H9 (cell line): ENCODE data around the gene SLC18B1. TPM values are rescaled to one million over a fixed set of nuclear protein-coding genes. Genes with fewer than 3 reads are reported as not detected.

Experiments used
- DNase-seq: peaks from one replicate; pipeline ENCODE4 v3.0.0-alpha.2; 2017
- H2AFZ ChIP-seq: one replicate; pipeline ENCODE4 v1.6.1; 2013; ENCODE audit warnings: mild to moderate bottlenecking, low read length, control low read depth, moderate library complexity
- H2AK5ac ChIP-seq: 2 replicates; pipeline ENCODE4 v1.6.1; 2013; ENCODE audit warnings: low read length, control low read depth, mixed read lengths; ENCODE audit not compliant: insufficient read length
- H2BK120ac ChIP-seq: one replicate; pipeline ENCODE4 v1.6.1; 2013; ENCODE audit warnings: low read depth, mild to moderate bottlenecking, low read length, control low read depth, inconsistent platforms; ENCODE audit not compliant: poor library complexity, severe bottlenecking
- H2BK12ac ChIP-seq: 2 replicates; pipeline ENCODE4 v1.6.1; 2013; ENCODE audit warnings: low read length, control low read depth, mixed read lengths, low read depth; ENCODE audit not compliant: insufficient read length
- H2BK15ac ChIP-seq: 2 replicates; pipeline ENCODE4 v1.6.1; 2013; ENCODE audit warnings: low read depth, low read length, control low read depth
- H2BK20ac ChIP-seq: one replicate; pipeline ENCODE4 v1.6.1; 2013; ENCODE audit warnings: low read depth, mild to moderate bottlenecking, low read length, control low read depth, inconsistent platforms; ENCODE audit not compliant: poor library complexity, severe bottlenecking
- H2BK5ac ChIP-seq: 2 replicates; pipeline ENCODE4 v1.6.1; 2013; ENCODE audit warnings: low read length, control low read depth, mixed read lengths; ENCODE audit not compliant: insufficient read length
- H3K14ac ChIP-seq: 2 replicates; pipeline ENCODE4 v1.6.1; 2013; ENCODE audit warnings: low read length, control low read depth; ENCODE audit not compliant: insufficient read depth
- H3K18ac ChIP-seq: 2 replicates; pipeline ENCODE4 v1.6.1; 2013; ENCODE audit warnings: low read depth, mild to moderate bottlenecking, mixed read lengths, low read length, control low read depth; ENCODE audit not compliant: insufficient read length
- H3K23ac ChIP-seq: 2 replicates; pipeline ENCODE4 v1.6.1; 2013; ENCODE audit warnings: low read length, control low read depth, mixed read lengths, low read depth; ENCODE audit not compliant: insufficient read length
- H3K23me2 ChIP-seq: 2 replicates; pipeline ENCODE4 v1.6.1; 2013; ENCODE audit warnings: low read depth, mild to moderate bottlenecking, mixed read lengths, low read length, control low read depth; ENCODE audit not compliant: insufficient read length, poor library complexity, severe bottlenecking
- H3K27ac ChIP-seq: 2 replicates; pipeline ENCODE4 v1.5.1; 2013; ENCODE audit warnings: low read length, control low read depth, mixed read lengths, low read depth; ENCODE audit not compliant: insufficient read length
- H3K27me3 ChIP-seq: 2 replicates; pipeline ENCODE4 v1.6.1; 2013; ENCODE audit warnings: low read length, control low read depth, inconsistent platforms; ENCODE audit not compliant: insufficient read depth
- H3K4ac ChIP-seq: 2 replicates; pipeline ENCODE4 v1.6.1; 2013; ENCODE audit warnings: low read depth, mild to moderate bottlenecking, control low read depth, inconsistent platforms, low read length, moderate library complexity
- H3K4me1 ChIP-seq: 2 replicates; pipeline ENCODE4 v1.6.1; 2013; ENCODE audit warnings: low read length, control low read depth, inconsistent platforms; ENCODE audit not compliant: insufficient read depth
- H3K4me2 ChIP-seq: 2 replicates; pipeline ENCODE4 v1.6.1; 2013; ENCODE audit warnings: low read length, control low read depth, mixed read lengths; ENCODE audit not compliant: insufficient read length, insufficient read depth
- H3K56ac ChIP-seq: 2 replicates; pipeline ENCODE4 v1.6.1; 2013; ENCODE audit warnings: low read depth, mild to moderate bottlenecking, mixed read lengths, low read length, control low read depth; ENCODE audit not compliant: insufficient read length
- H3K79me1 ChIP-seq: 2 replicates; pipeline ENCODE4 v1.6.1; 2013; ENCODE audit warnings: low read depth, mild to moderate bottlenecking, moderate library complexity, low read length, control low read depth, inconsistent platforms; ENCODE audit not compliant: insufficient read depth, poor library complexity, severe bottlenecking
- H3K79me2 ChIP-seq: 2 replicates; pipeline ENCODE4 v1.6.1; 2013; ENCODE audit warnings: low read length, control low read depth, inconsistent platforms; ENCODE audit not compliant: insufficient read depth
- H3K9ac ChIP-seq: 2 replicates; pipeline ENCODE4 v1.6.1; 2013; ENCODE audit warnings: low read length, control low read depth, mixed read lengths; ENCODE audit not compliant: insufficient read length; ENCODE audit errors: extremely low read depth
- H3K9me3 ChIP-seq: one replicate; pipeline ENCODE4 v1.6.1; 2013; ENCODE audit warnings: low read depth, low read length, inconsistent platforms; ENCODE audit not compliant: control insufficient read depth
- H3T11ph ChIP-seq: one replicate; pipeline ENCODE4 v1.6.1; 2013; ENCODE audit warnings: mild to moderate bottlenecking, low read length, control low read depth, inconsistent platforms
- H4K20me1 ChIP-seq: one replicate; pipeline ENCODE4 v1.6.1; 2013; ENCODE audit not compliant: control insufficient read depth, insufficient read length, insufficient read depth
- H4K5ac ChIP-seq: 2 replicates; pipeline ENCODE4 v1.6.1; 2013; ENCODE audit warnings: low read depth, mild to moderate bottlenecking, mixed read lengths, low read length, control low read depth; ENCODE audit not compliant: insufficient read length
- H4K8ac ChIP-seq: replicated peaks from 2 replicates; pipeline ENCODE4 v1.6.1; 2013; ENCODE audit warnings: low read length, control low read depth, mixed read lengths, low read depth; ENCODE audit not compliant: insufficient read length
- H4K91ac ChIP-seq: 2 replicates; pipeline ENCODE4 v1.6.1; 2013; ENCODE audit warnings: low read depth, mild to moderate bottlenecking, moderate library complexity, mixed read lengths, low read length, control low read depth; ENCODE audit not compliant: insufficient read length
- H3K27ac Mint-ChIP-seq, 3 experiments: 2 replicates in 2 of 3; 3 replicates in 1 of 3; pipeline ENCODE4 v1.8.0; 2020 to 2021; ENCODE audit warnings: mixed read lengths in 3 of 3, mild to moderate bottlenecking in 1 of 3, moderate library complexity in 1 of 3
- H3K27me3 Mint-ChIP-seq: 2 replicates; pipeline ENCODE4 v1.8.0; 2021; ENCODE audit warnings: low read depth, mild to moderate bottlenecking, moderate library complexity, mixed read lengths
- H3K36me3 Mint-ChIP-seq, 3 experiments: 2 replicates in 2 of 3; 3 replicates in 1 of 3; pipeline ENCODE4 v1.8.0; 2020 to 2021; ENCODE audit warnings: low read depth in 3 of 3, mixed read lengths in 3 of 3; ENCODE audit not compliant: insufficient read depth in 1 of 3
- H3K4me1 Mint-ChIP-seq, 2 experiments: 2 replicates each; pipeline ENCODE4 v1.8.0; 2020; ENCODE audit warnings: mixed read lengths in 2 of 2
- H3K4me3 Mint-ChIP-seq, 2 experiments: 2 replicates in 1 of 2; 3 replicates in 1 of 2; pipeline ENCODE4 v1.8.0; 2020 to 2021; ENCODE audit warnings: mild to moderate bottlenecking in 2 of 2, mixed read lengths in 2 of 2, moderate library complexity in 1 of 2
- H3K9me3 Mint-ChIP-seq, 2 experiments: 2 replicates in 1 of 2; 3 replicates in 1 of 2; pipeline ENCODE4 v1.8.0; 2020; ENCODE audit warnings: mild to moderate bottlenecking in 2 of 2, mixed read lengths in 2 of 2, moderate library complexity in 1 of 2
- WGBS: extraction: QIAGEN DNeasy Blood & Tissue Kit; methylation state at CpG from one replicate; pipeline ENCODE4 v1.1.7; 2013; ENCODE audit warnings: missing lambda C conversion rate, low lambda C conversion rate, mixed read lengths; ENCODE audit not compliant: insufficient read length; ENCODE audit errors: extremely low coverage; 5-methylcytosine and 5-hydroxymethylcytosine counted together
- total RNA-seq: library from RNA; stranded (reverse); gene quantifications from 2 replicates; pipeline ENCODE4 v1.2.1, GENCODE V29; 2021
- TF ChIP-seq, protein P1 (sequence below): fragments of 200-600 bp; sonication (generic); conservative IDR thresholded peaks from 3 replicates; pipeline ENCODE4 v1.8.0; 2021; ENCODE audit warnings: antibody characterized with exemption, mild to moderate bottlenecking

Gene SLC18B1
- total RNA-seq, 1 experiment from 2014 or later = 19.8 TPM

DNA sequence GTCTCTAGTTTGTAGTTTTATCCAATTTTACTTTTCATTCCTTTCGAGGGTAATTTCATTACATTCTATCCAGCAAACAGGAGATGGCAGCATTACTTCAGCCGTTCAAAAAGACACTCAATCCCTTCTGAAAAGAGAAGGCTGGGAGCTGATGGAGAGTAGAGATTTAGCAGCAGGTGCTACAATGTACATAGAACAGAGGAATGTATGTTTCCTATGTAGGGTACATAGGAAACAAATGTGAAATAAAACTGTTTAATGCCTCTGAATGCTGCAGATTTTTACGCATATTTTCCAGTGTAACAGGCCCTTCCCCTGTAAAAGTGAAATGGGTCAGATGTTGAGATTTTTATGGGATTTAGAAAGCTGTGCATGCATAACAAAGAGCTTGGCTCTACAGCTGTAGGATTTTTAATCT, 31.9 kb upstream of the SLC18B1 start:
- no peak overlapping the region for H3K4me3 Mint-ChIP-seq
- H3K56ac ChIP-seq = no peak overlapping the region
- H3K14ac ChIP-seq = no peak overlapping the region
- H4K8ac ChIP-seq = no peak overlapping the region
- H3K9me3 Mint-ChIP-seq = no peaks in the 10 kb centered on the region
- no peaks in the 10 kb centered on the region for H3K27me3 ChIP-seq
- no peaks in the 10 kb centered on the region for H3K4me1 Mint-ChIP-seq
- no peak overlapping the region for H2AK5ac ChIP-seq
- WGBS = no CpG with 5 or more reads among the region's 3 CpGs
- no peak overlapping the region for H4K91ac ChIP-seq
- no peak for DNase-seq
- H2AFZ ChIP-seq = no peak overlapping the region
- no peaks in the 10 kb centered on the region for H3K36me3 Mint-ChIP-seq
- H3K23ac ChIP-seq = no peak overlapping the region
- no peak overlapping the region for H3K18ac ChIP-seq
- H3K23me2 ChIP-seq = no peaks in the 10 kb centered on the region
- no peak overlapping the region for H3K27ac ChIP-seq
- H2BK15ac ChIP-seq = no peak overlapping the region
- no peak overlapping the region for H3K4me2 ChIP-seq
- H3K27me3 Mint-ChIP-seq = no peaks in the 10 kb centered on the region
- H3K4me1 ChIP-seq = no peaks in the 10 kb centered on the region
- no peaks in the 10 kb centered on the region; the same call in 1 of the 2 replicates for H3K79me2 ChIP-seq
- no peaks in the 10 kb centered on the region for H3K79me1 ChIP-seq
- H3K27ac Mint-ChIP-seq = no peak overlapping the region
- H3K9ac ChIP-seq = no peak overlapping the region
- H3K4ac ChIP-seq = no peak overlapping the region
- no peaks in the 10 kb centered on the region for H3K9me3 ChIP-seq
- H4K20me1 ChIP-seq = no peaks in the 10 kb centered on the region
- no peak overlapping the region for H2BK20ac ChIP-seq
- no peak overlapping the region for H2BK120ac ChIP-seq
- H4K5ac ChIP-seq = no peak overlapping the region
- no peak overlapping the region for H2BK12ac ChIP-seq
- TF ChIP-seq, protein P1, sequence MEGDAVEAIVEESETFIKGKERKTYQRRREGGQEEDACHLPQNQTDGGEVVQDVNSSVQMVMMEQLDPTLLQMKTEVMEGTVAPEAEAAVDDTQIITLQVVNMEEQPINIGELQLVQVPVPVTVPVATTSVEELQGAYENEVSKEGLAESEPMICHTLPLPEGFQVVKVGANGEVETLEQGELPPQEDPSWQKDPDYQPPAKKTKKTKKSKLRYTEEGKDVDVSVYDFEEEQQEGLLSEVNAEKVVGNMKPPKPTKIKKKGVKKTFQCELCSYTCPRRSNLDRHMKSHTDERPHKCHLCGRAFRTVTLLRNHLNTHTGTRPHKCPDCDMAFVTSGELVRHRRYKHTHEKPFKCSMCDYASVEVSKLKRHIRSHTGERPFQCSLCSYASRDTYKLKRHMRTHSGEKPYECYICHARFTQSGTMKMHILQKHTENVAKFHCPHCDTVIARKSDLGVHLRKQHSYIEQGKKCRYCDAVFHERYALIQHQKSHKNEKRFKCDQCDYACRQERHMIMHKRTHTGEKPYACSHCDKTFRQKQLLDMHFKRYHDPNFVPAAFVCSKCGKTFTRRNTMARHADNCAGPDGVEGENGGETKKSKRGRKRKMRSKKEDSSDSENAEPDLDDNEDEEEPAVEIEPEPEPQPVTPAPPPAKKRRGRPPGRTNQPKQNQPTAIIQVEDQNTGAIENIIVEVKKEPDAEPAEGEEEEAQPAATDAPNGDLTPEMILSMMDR = peak; percentile 80
- no peak overlapping the region for H3T11ph ChIP-seq
- no peak overlapping the region for H2BK5ac ChIP-seq
